ENCODE data around the gene CENPU.

The CENPU gene

GRCh38 chr4:184702114-184702513 lies 31.8 kb downstream of the CENPU start:
- FAIRE-seq = no peak

- FAIRE-seq = no peak
Measured at GRCh38 chr4:184699941-184700340, 34.0 kb downstream of the CENPU start.

GRCh38 chr4:184697956-184698355 lies 35.9 kb downstream of the CENPU start:
- FAIRE-seq = no peak

GRCh38 chr4:184695178-184695896 lies 38.6 kb downstream of the CENPU start:
- no peak for FAIRE-seq

- no peak for FAIRE-seq
Measured at GRCh38 chr4:184694412-184694956, 39.4 kb downstream of the CENPU start.

GRCh38 chr4:184693056-184693455 lies 40.8 kb downstream of the CENPU start:
- FAIRE-seq = no peak

- no peak for FAIRE-seq
Measured at GRCh38 chr4:184689681-184690080, 44.2 kb downstream of the CENPU start.

GRCh38 chr4:184688447-184688846 lies 45.4 kb downstream of the CENPU start:
- no peak for FAIRE-seq

- FAIRE-seq = no peak
Measured at GRCh38 chr4:184688005-184688404, 45.9 kb downstream of the CENPU start.

GRCh38 chr4:184684491-184685189 lies 49.3 kb downstream of the CENPU start:
- FAIRE-seq = no peak

- no peak for FAIRE-seq
Measured at GRCh38 chr4:184681916-184682315, 52.0 kb downstream of the CENPU start.

- FAIRE-seq = no peak
Measured at GRCh38 chr4:184680698-184681097, 53.2 kb downstream of the CENPU start.

- no peak for FAIRE-seq
Measured at GRCh38 chr4:184675821-184676492, 57.9 kb downstream of the CENPU start.

- no peak for FAIRE-seq
Measured at GRCh38 chr4:184675018-184675417, 58.9 kb downstream of the CENPU start.

- FAIRE-seq = no peak
Measured at GRCh38 chr4:184674011-184674410, 59.9 kb downstream of the CENPU start.

- no peak for FAIRE-seq
Measured at GRCh38 chr4:184672741-184673140, 61.2 kb downstream of the CENPU start.

- no peak for FAIRE-seq
Measured at GRCh38 chr4:184671101-184671500, 62.8 kb downstream of the CENPU start.

- no peak for FAIRE-seq
Measured at GRCh38 chr4:184669251-184669650, 64.6 kb downstream of the CENPU start.

- FAIRE-seq = no peak
Measured at GRCh38 chr4:184668511-184669114, 65.3 kb downstream of the CENPU start.

- FAIRE-seq = no peak
Measured at GRCh38 chr4:184668096-184668495, 65.8 kb downstream of the CENPU start.

GRCh38 chr4:184666670-184667069 lies 67.2 kb downstream of the CENPU start:
- no peak for FAIRE-seq

- FAIRE-seq = no peak
Measured at GRCh38 chr4:184664445-184665210, 69.3 kb downstream of the CENPU start.
